OCI-M1 (cell line): ENCODE measurements around the gene CCDC183.

Source experiments
- DNase-seq: peaks from one replicate; lab custom pipeline; 2025; lab: John Stamatoyannopoulos, UW

The CCDC183 gene

DNA sequence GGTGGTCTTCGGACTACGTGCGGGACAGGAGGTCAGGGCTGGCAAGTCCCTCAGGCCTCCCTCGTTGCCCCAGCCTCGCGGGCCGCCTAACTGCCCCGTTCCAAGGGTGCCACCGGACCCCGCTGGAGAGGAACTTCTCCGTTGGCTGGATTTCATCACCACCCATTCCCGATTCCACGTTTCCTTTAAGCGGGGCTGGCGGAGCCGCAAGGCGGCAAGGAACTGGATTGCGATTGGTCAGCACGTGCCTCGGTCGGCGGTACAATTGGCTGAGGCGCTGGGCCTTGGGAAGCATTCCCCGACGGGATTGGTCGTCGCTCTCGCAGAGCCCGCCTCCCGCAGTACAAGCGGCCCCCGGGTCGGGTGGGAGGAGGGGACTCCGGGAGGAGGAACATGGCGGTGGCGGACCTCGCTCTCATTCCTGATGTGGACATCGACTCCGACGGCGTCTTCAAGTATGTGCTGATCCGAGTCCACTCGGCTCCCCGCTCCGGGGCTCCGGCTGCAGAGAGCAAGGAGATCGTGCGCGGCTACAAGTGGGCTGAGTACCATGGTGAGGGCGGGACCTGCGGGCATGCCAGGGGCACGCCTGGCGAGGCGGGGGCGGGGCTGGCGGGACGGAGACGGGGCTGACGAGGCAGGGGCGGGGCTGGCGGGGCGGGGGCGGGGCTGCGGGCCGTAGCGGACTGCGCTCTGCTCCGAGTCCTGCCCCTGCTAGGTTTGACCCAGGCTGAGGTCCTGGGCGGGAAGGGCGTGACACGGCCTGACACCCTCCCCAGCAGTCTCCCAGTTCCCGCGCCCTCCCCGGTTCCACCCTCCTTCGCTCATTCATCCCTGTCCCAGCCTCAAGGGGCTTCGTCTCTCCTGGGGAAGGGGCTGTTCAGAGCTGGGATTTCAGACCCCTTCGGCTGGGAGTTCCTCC, 53.2 kb downstream of the CCDC183 start, which contains the start of gene PHPT1:
PHPT1 (plus strand) TSS at position 372 of the 922 bp plus-strand sequence; CDS start at position 394, 22 bp downstream.
- DNase-seq, result peak; percentile 99

DNA sequence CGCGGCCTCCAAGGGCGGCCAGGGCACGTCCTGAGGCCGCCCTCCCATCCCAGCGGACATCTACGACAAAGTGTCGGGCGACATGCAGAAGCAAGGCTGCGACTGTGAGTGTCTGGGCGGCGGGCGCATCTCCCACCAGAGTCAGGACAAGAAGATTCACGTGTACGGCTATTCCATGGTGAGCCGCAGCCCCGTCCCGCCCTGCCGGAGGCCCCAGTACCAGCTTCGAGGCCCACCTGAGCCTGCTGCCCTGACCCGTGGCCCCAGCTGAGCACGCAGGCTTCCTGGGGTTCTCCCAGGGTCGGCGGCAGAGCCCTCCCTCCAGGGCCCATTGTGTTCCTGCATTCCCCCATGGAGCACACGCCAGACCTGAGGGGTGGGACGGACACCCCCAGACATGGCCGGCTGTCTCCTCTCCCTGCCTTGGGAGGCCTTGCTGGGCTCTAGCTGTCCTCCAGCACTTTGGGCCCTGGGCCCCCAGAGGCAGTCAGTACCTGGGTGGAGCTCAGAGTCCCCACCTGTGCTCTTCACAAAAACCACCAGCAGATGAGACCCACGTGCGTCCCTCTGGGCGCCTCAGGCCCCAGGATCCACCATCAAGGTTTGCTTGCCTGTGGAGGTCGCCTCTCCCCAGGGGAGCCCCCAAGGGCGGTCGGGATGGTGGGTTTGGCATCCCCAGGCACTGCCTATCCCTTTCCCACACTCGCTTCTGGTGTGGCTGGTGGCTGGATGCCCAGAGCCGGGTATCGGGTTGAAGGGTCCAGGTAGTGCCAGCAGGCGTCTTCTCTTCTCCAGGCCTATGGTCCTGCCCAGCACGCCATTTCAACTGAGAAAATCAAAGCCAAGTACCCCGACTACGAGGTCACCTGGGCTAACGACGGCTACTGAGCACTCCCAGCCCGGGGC, 54.1 kb downstream of the CCDC183 start:
- no peak for DNase-seq

DNA sequence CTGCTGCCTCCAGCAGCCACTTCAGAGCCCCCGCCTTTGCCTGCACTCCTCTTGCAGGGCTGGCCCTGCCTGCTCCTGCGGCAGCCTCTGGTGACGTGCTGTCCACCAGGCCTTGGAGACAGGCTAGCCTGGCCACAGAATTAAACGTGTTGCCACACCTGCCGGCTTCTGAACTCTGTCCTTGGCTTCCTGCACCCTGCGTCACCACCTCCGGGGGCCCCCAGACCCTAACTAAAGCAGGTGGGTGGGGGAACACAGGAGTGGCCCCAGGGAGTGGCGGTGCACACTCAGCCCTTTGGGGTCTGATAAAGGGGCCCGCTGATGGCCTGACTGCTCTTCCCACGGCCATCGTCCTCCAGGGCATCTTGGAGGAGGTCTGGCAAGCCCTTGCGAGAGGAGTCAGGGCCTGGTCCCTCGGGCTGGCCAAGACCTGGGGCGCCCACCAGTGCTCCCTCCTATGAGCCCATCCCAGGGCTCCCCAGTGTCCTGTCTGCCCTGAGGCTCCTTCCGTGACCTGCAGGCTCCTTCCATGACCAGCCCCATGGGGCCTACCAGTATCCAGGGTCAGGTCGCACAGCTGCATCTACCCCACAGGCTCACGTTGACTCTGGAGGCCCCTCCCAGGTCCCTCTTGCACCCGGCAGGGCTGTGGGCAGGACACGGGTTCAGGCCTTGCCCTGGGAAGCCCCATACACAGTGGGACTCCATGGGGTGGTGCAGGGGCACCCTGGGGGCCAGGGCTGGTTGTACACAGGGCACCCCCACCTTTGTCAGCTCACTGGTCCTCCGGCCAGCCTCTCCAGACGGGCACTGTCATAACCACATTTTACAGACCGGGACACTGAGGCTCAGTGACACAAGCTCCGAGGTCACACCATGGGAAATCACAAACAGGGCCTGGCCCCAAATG, 55.0 kb downstream of the CCDC183 start:
- DNase-seq, result no peak

DNA sequence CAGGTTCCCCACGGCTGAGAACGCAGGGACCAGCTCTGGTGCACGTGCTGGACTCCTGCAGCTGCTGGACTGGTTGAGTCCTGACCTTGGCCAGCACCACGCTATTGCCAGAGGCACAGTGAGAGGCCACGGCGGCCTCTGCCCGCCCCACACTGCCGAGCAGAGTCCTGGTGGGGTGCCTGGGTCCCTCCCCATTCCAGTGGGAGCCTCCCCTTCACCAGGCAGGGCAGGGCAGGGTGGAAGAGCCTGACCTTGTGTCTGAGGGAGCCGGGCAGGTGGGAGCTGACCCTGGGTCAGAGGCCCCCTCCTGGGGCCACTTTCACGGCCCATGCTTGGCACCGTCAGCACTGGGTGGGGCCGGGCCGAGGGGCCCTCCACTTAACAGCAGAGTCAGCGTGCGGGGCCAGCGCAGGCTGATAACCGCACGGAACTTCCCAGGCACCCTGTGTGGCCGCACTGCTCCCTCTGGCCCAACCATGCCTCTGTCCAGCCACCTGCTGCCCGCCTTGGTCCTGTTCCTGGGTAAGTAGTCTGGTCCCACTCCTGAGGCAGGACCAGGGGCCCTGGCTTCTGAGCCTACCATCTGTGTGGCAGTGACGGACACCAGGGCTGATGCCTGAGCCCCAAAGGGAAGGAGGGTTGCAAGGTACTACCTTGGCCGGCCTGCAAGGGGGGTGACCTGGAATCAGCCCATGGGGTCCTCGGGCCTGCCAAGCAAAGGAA, 56.0 kb downstream of the CCDC183 start, which contains the start of gene MAMDC4:
MAMDC4 (plus strand) TSS at position 406 of the 723 bp plus-strand sequence; CDS start at position 477, 71 bp downstream.
- no peak for DNase-seq

DNA sequence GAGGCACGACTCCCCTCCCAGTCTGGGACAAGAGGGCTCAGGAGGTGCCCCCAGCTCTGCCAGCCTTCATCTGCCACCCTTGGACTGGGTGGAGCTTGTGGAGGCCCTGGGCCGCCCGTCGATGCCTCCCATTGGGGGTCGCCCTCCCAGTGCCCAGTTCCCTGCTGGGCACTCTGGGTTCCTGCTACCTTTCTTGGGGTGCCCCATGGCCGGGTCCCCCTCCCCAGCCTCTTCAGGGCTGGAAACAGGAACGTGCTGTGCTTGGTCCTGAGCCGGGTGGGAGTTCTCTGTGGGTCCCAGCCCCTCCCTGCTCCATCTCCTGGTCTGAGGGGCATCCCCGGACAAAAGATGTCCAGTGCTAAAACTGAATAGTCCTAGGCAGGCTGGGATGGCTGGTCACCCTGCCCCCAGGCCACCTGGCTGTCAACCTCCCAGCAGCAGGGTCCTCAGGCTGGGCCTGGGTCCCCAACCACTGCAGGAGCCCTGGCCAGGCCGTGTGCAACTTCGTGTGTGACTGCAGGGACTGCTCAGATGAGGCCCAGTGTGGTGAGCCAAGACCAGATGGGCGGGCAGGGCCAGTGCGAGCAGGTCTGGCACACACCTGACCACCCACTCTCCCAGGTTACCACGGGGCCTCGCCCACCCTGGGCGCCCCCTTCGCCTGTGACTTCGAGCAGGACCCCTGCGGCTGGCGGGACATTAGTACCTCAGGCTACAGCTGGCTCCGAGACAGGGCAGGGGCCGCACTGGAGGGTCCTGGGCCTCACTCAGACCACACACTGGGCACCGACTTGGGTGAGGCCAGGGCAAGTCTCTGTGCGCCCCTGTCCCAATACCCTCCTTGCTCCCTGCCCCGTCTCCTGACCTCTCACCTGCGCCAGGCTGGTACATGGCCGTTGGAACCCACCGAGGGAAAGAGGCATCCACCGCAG, 56.8 kb downstream of the CCDC183 start:
- no peak for DNase-seq

DNA sequence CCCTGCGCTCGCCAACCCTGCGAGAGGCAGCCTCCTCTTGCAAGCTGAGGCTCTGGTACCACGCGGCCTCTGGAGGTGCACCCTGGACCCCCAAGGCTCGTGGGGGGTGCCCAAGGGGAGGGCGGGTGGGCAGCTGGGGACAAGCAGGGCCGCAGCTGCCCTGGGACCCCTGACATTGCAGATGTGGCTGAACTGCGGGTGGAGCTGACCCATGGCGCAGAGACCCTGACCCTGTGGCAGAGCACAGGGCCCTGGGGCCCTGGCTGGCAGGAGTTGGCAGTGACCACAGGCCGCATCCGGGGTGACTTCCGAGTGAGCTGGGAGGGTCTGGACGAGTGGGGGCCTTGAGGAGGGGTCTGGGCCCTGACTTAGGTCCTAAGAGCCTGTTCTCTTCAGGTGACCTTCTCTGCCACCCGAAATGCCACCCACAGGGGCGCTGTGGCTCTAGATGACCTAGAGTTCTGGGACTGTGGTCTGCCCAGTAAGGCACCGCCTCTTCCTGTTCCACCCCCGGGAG, 57.5 kb downstream of the CCDC183 start:
- no peak for DNase-seq

DNA sequence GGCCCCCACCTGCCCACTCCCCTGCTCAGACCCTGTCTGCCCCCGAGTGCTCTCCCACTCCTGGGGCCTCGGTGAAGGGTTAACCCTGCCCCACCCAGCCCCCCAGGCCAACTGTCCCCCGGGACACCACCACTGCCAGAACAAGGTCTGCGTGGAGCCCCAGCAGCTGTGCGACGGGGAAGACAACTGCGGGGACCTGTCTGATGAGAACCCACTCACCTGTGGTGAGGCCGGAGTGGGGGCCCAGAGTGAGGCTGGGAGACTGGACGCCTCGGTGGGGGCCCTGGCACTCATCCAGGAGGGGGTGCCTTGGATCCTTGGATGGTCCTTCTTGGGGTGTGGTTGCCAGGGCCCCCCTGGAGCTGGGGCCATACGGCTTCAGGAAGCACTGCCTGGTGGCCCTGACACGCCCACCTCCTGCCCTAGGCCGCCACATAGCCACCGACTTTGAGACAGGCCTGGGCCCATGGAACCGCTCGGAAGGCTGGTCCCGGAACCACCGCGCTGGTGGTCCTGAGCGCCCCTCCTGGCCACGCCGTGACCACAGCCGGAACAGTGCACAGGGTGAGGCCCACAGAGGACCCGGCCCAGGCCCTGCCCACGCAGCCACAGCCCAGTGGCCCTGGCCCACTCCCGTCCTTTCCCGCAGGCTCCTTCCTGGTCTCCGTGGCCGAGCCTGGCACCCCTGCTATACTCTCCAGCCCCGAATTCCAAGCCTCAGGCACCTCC, 58.1 kb downstream of the CCDC183 start:
- no peak for DNase-seq

DNA sequence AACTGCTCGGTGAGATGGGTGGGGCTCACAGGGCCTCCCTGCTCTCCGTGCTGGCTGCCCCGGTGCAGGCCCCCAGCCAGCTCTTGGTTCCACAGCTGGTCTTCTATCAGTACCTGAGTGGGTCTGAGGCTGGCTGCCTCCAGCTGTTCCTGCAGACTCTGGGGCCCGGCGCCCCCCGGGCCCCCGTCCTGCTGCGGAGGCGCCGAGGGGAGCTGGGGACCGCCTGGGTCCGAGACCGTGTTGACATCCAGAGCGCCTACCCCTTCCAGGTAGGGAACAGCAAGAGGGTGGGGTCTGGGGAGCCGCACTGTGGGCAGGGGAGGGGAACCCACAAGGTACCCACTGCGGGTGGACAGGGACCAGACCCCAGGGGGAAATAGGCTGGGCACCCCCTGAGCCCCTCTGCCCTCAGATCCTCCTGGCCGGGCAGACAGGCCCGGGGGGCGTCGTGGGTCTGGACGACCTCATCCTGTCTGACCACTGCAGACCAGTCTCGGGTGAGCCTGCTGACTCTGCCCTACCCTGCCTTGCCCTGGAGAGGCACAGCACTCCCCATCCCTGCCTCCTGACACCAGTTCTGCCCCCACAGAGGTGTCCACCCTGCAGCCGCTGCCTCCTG, 58.8 kb downstream of the CCDC183 start:
- no peak for DNase-seq

DNA sequence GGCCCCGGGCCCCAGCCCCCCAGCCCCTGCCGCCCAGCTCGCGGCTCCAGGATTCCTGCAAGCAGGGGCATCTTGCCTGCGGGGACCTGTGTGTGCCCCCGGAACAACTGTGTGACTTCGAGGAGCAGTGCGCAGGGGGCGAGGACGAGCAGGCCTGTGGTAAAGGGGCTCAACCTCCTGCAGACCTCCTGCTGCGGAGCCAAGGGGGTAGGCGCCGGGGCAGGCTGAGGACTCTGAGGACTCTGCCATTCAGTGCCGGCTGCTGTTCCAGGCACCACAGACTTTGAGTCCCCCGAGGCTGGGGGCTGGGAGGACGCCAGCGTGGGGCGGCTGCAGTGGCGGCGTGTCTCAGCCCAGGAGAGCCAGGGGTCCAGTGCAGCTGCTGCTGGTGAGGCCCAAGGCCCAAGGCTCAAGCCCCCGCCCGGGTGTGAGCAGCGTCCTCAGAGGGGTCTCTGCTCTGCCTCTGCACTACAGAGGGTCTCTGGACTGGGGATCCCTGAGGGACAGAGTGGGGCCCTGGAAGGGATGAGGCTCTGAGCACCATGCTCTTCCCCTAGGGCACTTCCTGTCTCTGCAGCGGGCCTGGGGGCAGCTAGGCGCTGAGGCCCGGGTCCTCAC, 59.4 kb downstream of the CCDC183 start:
- no peak for DNase-seq

DNA sequence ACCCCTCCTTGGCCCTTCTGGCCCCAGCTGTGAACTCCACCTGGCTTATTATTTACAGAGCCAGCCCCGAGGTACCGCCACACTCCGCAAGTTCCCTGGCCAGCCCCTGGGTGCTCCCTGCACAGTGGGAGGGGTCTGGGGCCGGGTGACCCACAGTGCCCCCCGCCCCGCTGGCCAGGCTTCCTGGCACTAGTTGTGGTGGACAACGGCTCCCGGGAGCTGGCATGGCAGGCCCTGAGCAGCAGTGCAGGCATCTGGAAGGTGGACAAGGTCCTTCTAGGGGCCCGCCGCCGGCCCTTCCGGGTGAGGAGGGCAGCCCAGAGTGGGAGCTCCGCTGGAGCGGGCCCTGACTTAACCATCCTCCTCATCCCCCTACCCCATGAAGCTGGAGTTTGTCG, 59.9 kb downstream of the CCDC183 start:
- DNase-seq, result no peak

DNA sequence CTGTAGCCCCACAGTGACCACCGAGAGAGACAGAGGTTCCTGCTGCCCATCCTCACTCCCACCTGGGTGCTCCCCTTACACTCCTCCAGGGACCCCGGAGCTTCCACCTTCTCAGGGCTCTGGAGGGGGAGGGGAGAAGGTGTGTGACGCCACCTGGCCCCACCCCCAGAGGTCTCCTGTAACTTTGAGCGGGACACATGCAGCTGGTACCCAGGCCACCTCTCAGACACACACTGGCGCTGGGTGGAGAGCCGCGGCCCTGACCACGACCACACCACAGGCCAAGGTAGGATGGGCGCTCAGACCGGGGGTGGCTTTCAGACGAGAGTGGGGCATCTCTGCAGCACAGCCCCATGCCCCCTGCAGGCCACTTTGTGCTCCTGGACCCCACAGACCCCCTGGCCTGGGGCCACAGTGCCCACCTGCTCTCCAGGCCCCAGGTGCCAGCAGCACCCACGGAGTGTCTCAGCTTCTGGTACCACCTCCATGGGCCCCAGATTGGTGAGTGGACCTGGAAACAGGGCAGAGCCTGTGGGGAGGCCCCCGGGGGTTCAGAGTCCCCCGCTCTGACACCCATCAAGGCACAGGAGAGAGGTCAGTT, 60.5 kb downstream of the CCDC183 start:
- DNase-seq, result no peak

DNA sequence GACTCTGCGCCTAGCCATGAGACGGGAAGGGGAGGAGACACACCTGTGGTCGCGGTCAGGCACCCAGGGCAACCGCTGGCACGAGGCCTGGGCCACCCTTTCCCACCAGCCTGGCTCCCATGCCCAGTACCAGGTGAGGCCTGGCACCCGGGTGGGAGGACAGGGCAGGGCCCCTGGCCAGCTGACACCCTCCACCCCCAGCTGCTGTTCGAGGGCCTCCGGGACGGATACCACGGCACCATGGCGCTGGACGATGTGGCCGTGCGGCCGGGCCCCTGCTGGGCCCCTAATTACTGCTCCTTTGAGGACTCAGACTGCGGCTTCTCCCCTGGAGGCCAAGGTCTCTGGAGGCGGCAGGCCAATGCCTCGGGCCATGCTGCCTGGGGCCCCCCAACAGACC, 61.0 kb downstream of the CCDC183 start:
- DNase-seq, result no peak
